Measurements from ENCODE around the gene LYRM4. TPM values are rescaled to one million over a fixed set of nuclear protein-coding genes. Genes with fewer than 3 reads are reported as not detected.

LYRM4 gene
- total RNA-seq, 1 experiment from 2014 or later = 16.5 TPM

- Mint-ChIP-seq H3K4me3 (ENCODE audit: low read depth, unreplicated experiment) (peak overlapping the region; percentile 91), H3K27ac (ENCODE audit: unreplicated experiment) (peak overlapping the region; percentile 98), H3K9me3 (ENCODE audit: low read depth, unreplicated experiment) (no peaks in the 10 kb centered on the region), H3K27me3 (ENCODE audit: unreplicated experiment) (no peaks in the 10 kb centered on the region), H3K4me1 (ENCODE audit: low read depth, unreplicated experiment) (peaks cover 11% of the 10 kb centered on the region), H3K36me3 (ENCODE audit: insufficient read depth, unreplicated experiment) (peaks cover 34% of the 10 kb centered on the region)
- no peak for TF ChIP-seq CTCF (IDR thresholded peaks at IDR 0.05; ENCODE audit: unreplicated experiment)
- CTCF ChIA-PET = no interaction called here
- intact Hi-C loops (cut with micrococcal nuclease; ENCODE audit: unreplicated experiment) = no loop called here
- BruUV-seq (replicated peaks) = TSS peak; percentile 59
- DNase-seq = no peak
These were observed 1.3 kb downstream of the LYRM4 start for GRCh38 chr6:5259428-5259827.

GRCh38 chr6:5257400-5257799 is 3.4 kb downstream of the LYRM4 start:
- TF ChIP-seq CTCF (IDR thresholded peaks at IDR 0.05; ENCODE audit: unreplicated experiment) = no peak
- peaks cover 31% of the 10 kb centered on the region for H3K36me3 Mint-ChIP-seq (ENCODE audit: insufficient read depth, unreplicated experiment)
- H3K9me3 Mint-ChIP-seq (ENCODE audit: low read depth, unreplicated experiment) = no peaks in the 10 kb centered on the region
- H3K4me1 Mint-ChIP-seq (ENCODE audit: low read depth, unreplicated experiment) = peaks cover 11% of the 10 kb centered on the region
- H3K27me3 Mint-ChIP-seq (ENCODE audit: unreplicated experiment) = no peaks in the 10 kb centered on the region
- no peak overlapping the region for H3K27ac Mint-ChIP-seq (ENCODE audit: unreplicated experiment)
- CTCF ChIA-PET = no interaction called here
- DNase-seq = no peak
- intact Hi-C loops (cut with micrococcal nuclease; ENCODE audit: unreplicated experiment) = no loop called here
- no peak overlapping the region for H3K4me3 Mint-ChIP-seq (ENCODE audit: low read depth, unreplicated experiment)
- no TSS peak for BruUV-seq (replicated peaks)

- CTCF ChIA-PET = no interaction called here
- no peak for DNase-seq
- Mint-ChIP-seq H3K4me1 (ENCODE audit: low read depth, unreplicated experiment) (peaks cover 11% of the 10 kb centered on the region), H3K27me3 (ENCODE audit: unreplicated experiment) (no peaks in the 10 kb centered on the region), H3K4me3 (ENCODE audit: low read depth, unreplicated experiment) (no peak overlapping the region), H3K36me3 (ENCODE audit: insufficient read depth, unreplicated experiment) (peaks cover 27% of the 10 kb centered on the region), H3K27ac (ENCODE audit: unreplicated experiment) (no peak overlapping the region), H3K9me3 (ENCODE audit: low read depth, unreplicated experiment) (no peaks in the 10 kb centered on the region)
- no TSS peak for BruUV-seq (replicated peaks)
- TF ChIP-seq CTCF (IDR thresholded peaks at IDR 0.05; ENCODE audit: unreplicated experiment) = no peak
- intact Hi-C loops (cut with micrococcal nuclease; ENCODE audit: unreplicated experiment) = no loop called here
These were observed 3.8 kb downstream of the LYRM4 start for GRCh38 chr6:5256952-5257351.

- H3K4me3 Mint-ChIP-seq (ENCODE audit: low read depth, unreplicated experiment) = no peak overlapping the region
- BruUV-seq (replicated peaks) = no TSS peak
- no peak overlapping the region for H3K27ac Mint-ChIP-seq (ENCODE audit: unreplicated experiment)
- no peaks in the 10 kb centered on the region for H3K27me3 Mint-ChIP-seq (ENCODE audit: unreplicated experiment)
- CTCF ChIA-PET = no interaction called here
- intact Hi-C loops (cut with micrococcal nuclease; ENCODE audit: unreplicated experiment) = no loop called here
- no peak for TF ChIP-seq CTCF (IDR thresholded peaks at IDR 0.05; ENCODE audit: unreplicated experiment)
- H3K9me3 Mint-ChIP-seq (ENCODE audit: low read depth, unreplicated experiment) = peaks cover 3% of the 10 kb centered on the region
- DNase-seq = no peak
- H3K36me3 Mint-ChIP-seq (ENCODE audit: insufficient read depth, unreplicated experiment) = no peaks in the 10 kb centered on the region
- peaks cover 24% of the 10 kb centered on the region for H3K4me1 Mint-ChIP-seq (ENCODE audit: low read depth, unreplicated experiment)
These were observed 9.8 kb downstream of the LYRM4 start for GRCh38 chr6:5250911-5251310.

- Mint-ChIP-seq H3K9me3 (ENCODE audit: low read depth, unreplicated experiment) (peaks cover 3% of the 10 kb centered on the region), H3K27ac (ENCODE audit: unreplicated experiment) (no peak overlapping the region), H3K27me3 (ENCODE audit: unreplicated experiment) (no peaks in the 10 kb centered on the region), H3K4me3 (ENCODE audit: low read depth, unreplicated experiment) (no peak overlapping the region), H3K36me3 (ENCODE audit: insufficient read depth, unreplicated experiment) (no peaks in the 10 kb centered on the region), H3K4me1 (ENCODE audit: low read depth, unreplicated experiment) (peaks cover 27% of the 10 kb centered on the region)
- BruUV-seq (replicated peaks) = no TSS peak
- intact Hi-C loops (cut with micrococcal nuclease; ENCODE audit: unreplicated experiment) = no loop called here
- DNase-seq = no peak
- no peak for TF ChIP-seq CTCF (IDR thresholded peaks at IDR 0.05; ENCODE audit: unreplicated experiment)
- CTCF ChIA-PET = no interaction called here
These were observed 10.3 kb downstream of the LYRM4 start for GRCh38 chr6:5250451-5250850.

Measured in Calu3 (cell line).